OCI-LY1 (cell line): ENCODE data around the gene TMEM59.

Experiments used
- H2AFZ ChIP-seq: fragments of 200-600 bp; sonication (generic), shearing (Covaris generic); 2 replicates; pipeline ENCODE4 v1.6.0; 2014; ENCODE audit warnings: antibody characterized with exemption, mild to moderate bottlenecking, low read length
- H3F3A ChIP-seq: fragments of 200-600 bp; sonication (generic), shearing (Covaris generic); 2 replicates; pipeline ENCODE4 v1.6.0; 2014; ENCODE audit warnings: mild to moderate bottlenecking, antibody characterized with exemption, low read length, moderate library complexity; ENCODE audit not compliant: insufficient read depth
- H3K27ac ChIP-seq: fragments of 200-600 bp; sonication (generic); 2 replicates; pipeline ENCODE4 v1.5.1; 2014; ENCODE audit warnings: low read length, mixed run types, mild to moderate bottlenecking, low read depth; ENCODE audit not compliant: poor library complexity, severe bottlenecking
- H3K27me3 ChIP-seq: fragments of 200-600 bp; sonication (generic); 2 replicates; pipeline ENCODE4 v1.6.0; 2014; ENCODE audit warnings: antibody characterized with exemption, mild to moderate bottlenecking, low read length, moderate library complexity; ENCODE audit not compliant: insufficient read depth
- H3K36me3 ChIP-seq: fragments of 200-600 bp; sonication (generic); 2 replicates; pipeline ENCODE4 v1.6.1; 2014; ENCODE audit warnings: mild to moderate bottlenecking, antibody characterized with exemption, low read length, moderate library complexity, mixed read lengths; ENCODE audit not compliant: insufficient read depth
- H3K4me1 ChIP-seq: fragments of 200-600 bp; sonication (generic); 2 replicates; pipeline ENCODE4 v1.5.1; 2014; ENCODE audit warnings: mild to moderate bottlenecking, low read length, moderate library complexity; ENCODE audit not compliant: insufficient read depth, severe bottlenecking
- H3K4me2 ChIP-seq: fragments of 200-600 bp; sonication (generic), shearing (Covaris generic); 2 replicates; pipeline ENCODE4 v1.6.1; 2014; ENCODE audit warnings: low read length
- H3K4me3 ChIP-seq: fragments of 200-600 bp; sonication (generic); 2 replicates; pipeline ENCODE4 v1.5.1; 2014; ENCODE audit warnings: low read length, low read depth, mild to moderate bottlenecking, mixed read lengths; ENCODE audit not compliant: poor library complexity, severe bottlenecking
- H3K79me2 ChIP-seq: fragments of 200-600 bp; shearing (Covaris generic); 2 replicates; pipeline ENCODE4 v1.6.1; 2016; ENCODE audit warnings: mixed run types, low read length, mixed read lengths; ENCODE audit not compliant: insufficient read depth
- H3K9ac ChIP-seq: fragments of 200-600 bp; sonication (generic), shearing (Covaris generic); 2 replicates; pipeline ENCODE4 v1.6.1; 2014; ENCODE audit warnings: mild to moderate bottlenecking, low read length, mixed read lengths
- H3K9me2 ChIP-seq: fragments of 200-600 bp; sonication (generic), shearing (Covaris generic); 2 replicates; pipeline ENCODE4 v1.6.1; 2014; ENCODE audit warnings: low read depth, mild to moderate bottlenecking, low read length, mixed read lengths
- H3K9me3 ChIP-seq: fragments of 200-600 bp; shearing (Covaris generic); 2 replicates; pipeline ENCODE4 v1.6.1; 2014; ENCODE audit warnings: low read length, mixed read lengths
- H4K20me1 ChIP-seq: fragments of 200-600 bp; sonication (generic), shearing (Covaris generic); 2 replicates; pipeline ENCODE4 v1.6.0; 2016; ENCODE audit warnings: mild to moderate bottlenecking, low read length; ENCODE audit not compliant: insufficient read depth
- CTCF ChIP-seq: fragments of 200-600 bp; sonication (generic), shearing (Covaris generic); IDR thresholded peaks from 2 replicates; pipeline ENCODE4 v1.5.1; 2017; ENCODE audit warnings: mild to moderate bottlenecking, antibody characterized with exemption, low read length, moderate library complexity, mixed read lengths
- EZH2 ChIP-seq: fragments of 200-600 bp; sonication (generic), shearing (Covaris generic); IDR thresholded peaks from 2 replicates; pipeline ENCODE4 v1.8.0; 2017; ENCODE audit warnings: borderline replicate concordance, mixed run types, mild to moderate bottlenecking, antibody characterized with exemption, low read length, moderate library complexity, mixed read lengths

TMEM59 gene

GRCh38 chr1:54094001-54094729, 41.2 kb upstream of the TMEM59 start:
- Histone ChIP-seq H2AFZ (no peak overlapping the region), H4K20me1 (no peaks in the 10 kb centered on the region), H3K27ac (no peak overlapping the region), H3K4me3 (no peak overlapping the region), H3K9me3 (no peaks in the 10 kb centered on the region), H3K9ac (no peak overlapping the region), H3K27me3 (no peaks in the 10 kb centered on the region), H3K4me1 (no peaks in the 10 kb centered on the region), H3K9me2 (no peaks in the 10 kb centered on the region), H3F3A (no peaks in the 10 kb centered on the region), H3K79me2 (no peaks in the 10 kb centered on the region), H3K4me2 (no peak overlapping the region), H3K36me3 (peaks cover 14% of the 10 kb centered on the region; the same call in 1 of the 2 replicates)
- no peak for TF ChIP-seq CTCF
- no peak for TF ChIP-seq EZH2

DNA sequence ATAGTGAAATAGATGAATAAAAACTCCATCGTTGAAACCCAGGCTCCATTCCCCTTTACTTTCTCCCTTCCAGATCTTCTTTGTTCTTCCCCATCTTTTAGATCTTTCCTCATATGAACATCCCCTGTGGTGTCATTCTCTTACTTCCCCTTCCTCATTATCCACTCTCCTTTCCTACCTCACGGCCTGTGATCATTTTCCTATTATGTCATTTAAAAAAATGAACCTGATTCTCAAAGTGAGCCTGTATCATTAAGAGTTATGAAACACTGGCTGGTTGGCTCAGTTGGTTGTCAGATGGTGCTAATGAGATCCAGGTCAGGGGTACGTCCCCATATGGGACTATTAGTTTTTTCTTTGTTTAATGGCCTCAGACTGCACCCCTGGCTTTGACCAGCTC, 38.7 kb upstream of the TMEM59 start:
- Histone ChIP-seq H4K20me1 (no peaks in the 10 kb centered on the region), H2AFZ (no peak overlapping the region), H3K9me2 (no peaks in the 10 kb centered on the region), H3K36me3 (peaks cover 13% of the 10 kb centered on the region; the same call in 1 of the 2 replicates), H3K79me2 (no peaks in the 10 kb centered on the region), H3K27ac (no peak overlapping the region), H3F3A (no peaks in the 10 kb centered on the region), H3K4me2 (no peak overlapping the region), H3K4me3 (no peak overlapping the region), H3K9me3 (no peaks in the 10 kb centered on the region), H3K4me1 (no peaks in the 10 kb centered on the region), H3K27me3 (no peaks in the 10 kb centered on the region), H3K9ac (no peak overlapping the region)
- no peak for TF ChIP-seq CTCF
- TF ChIP-seq EZH2: no peak

- Histone ChIP-seq H3K4me1 (no peaks in the 10 kb centered on the region), H3K9ac (no peak overlapping the region), H4K20me1 (no peaks in the 10 kb centered on the region), H3K9me2 (no peaks in the 10 kb centered on the region), H3K27me3 (no peaks in the 10 kb centered on the region), H3K4me2 (no peak overlapping the region), H3K9me3 (no peaks in the 10 kb centered on the region), H2AFZ (no peak overlapping the region), H3F3A (no peaks in the 10 kb centered on the region), H3K27ac (no peak overlapping the region), H3K4me3 (no peak overlapping the region), H3K36me3 (peaks cover 8% of the 10 kb centered on the region; the same call in 1 of the 2 replicates), H3K79me2 (no peaks in the 10 kb centered on the region)
- TF ChIP-seq CTCF (no peak), EZH2 (no peak)
Observed at GRCh38 chr1:54088385-54088784, 35.4 kb upstream of the TMEM59 start.
